ENCODE data around the gene FRMD6. TPM values are rescaled to one million over a fixed set of nuclear protein-coding genes. Genes with fewer than 3 reads are reported as not detected.

Gene FRMD6
- total and polyA plus RNA-seq, 9 donors: 15.3 to 79.2 (median 33.3) TPM

DNA sequence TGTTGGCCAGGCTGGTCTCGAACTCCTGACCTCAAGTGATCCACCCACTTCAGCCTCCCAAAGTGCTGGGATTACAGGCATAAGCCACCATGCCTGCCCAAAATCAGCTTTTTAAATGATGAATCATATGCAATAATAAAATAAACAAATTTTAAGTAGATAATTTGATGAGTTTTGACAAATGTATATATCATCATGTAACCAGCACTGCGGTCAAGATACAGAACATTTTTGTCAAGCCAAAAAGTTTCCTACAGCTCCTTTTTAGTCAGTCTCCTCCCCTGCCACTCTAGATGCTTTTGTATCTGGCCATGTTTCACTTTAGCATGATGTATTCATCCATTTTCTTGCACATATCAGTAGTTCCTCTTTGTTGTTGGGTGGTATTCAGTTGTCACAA lies 17.2 kb downstream of the FRMD6 start:
- TF ChIP-seq POLR2A (IDR thresholded peaks at IDR 0.05): no peak
- TF ChIP-seq EP300 (IDR thresholded peaks at IDR 0.05): no peak
- no peak for TF ChIP-seq CTCF (IDR thresholded peaks at IDR 0.05)
- no peak overlapping the region for H3K27ac ChIP-seq
- H3K4me1 ChIP-seq (ENCODE audit: insufficient read depth): peaks cover 3% of the 10 kb centered on the region
- WGBS, 3 donors: 96 to 97% (median 97%) methylated on average over 2 of the region's 2 CpGs
- no peaks in the 10 kb centered on the region for H3K9me3 ChIP-seq
- DNase-seq: no peak
- no peaks in the 10 kb centered on the region for H3K27me3 ChIP-seq
- no peak overlapping the region for H3K4me3 ChIP-seq
- intact Hi-C loops (cut with DNase I): no loop called here
- no peaks in the 10 kb centered on the region for H3K36me3 ChIP-seq

GRCh38 chr14:51674294-51675002 lies 22.7 kb downstream of the FRMD6 start:
- no peak overlapping the region for H3K27ac ChIP-seq

DNA sequence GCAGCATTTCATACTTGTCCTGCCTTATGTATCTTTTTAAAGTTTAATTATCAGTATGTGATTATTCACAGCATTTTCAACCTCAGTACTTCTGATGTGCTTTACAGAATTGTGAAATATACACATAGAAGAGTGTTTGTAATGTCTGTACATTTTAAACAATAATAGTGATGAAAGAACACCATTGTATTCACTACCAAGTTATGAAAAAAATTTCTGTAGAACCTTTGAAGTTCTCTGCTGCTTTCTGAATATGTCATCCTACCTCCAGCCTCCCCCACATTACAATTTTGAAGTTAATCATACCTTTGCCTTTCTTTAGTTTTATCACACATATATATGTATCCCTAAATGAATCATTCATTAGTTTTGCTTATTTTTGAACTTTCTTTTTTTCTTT lies 24.8 kb downstream of the FRMD6 start:
- Histone ChIP-seq H3K36me3 (no peaks in the 10 kb centered on the region), H3K4me3 (no peak overlapping the region), H3K4me1 (ENCODE audit: insufficient read depth) (no peaks in the 10 kb centered on the region), H3K27ac (no peak overlapping the region), H3K9me3 (no peaks in the 10 kb centered on the region), H3K27me3 (no peaks in the 10 kb centered on the region)
- DNase-seq: no peak
- TF ChIP-seq CTCF (IDR thresholded peaks at IDR 0.05): no peak
- TF ChIP-seq POLR2A (IDR thresholded peaks at IDR 0.05): no peak
- no peak for TF ChIP-seq EP300 (IDR thresholded peaks at IDR 0.05)
- intact Hi-C loops (cut with DNase I): no loop called here

More at GRCh38 chr14:51674294-51675002, 22.7 kb downstream of the FRMD6 start:
- no peak overlapping the region for H3K4me3 ChIP-seq
- no peak for DNase-seq
- no peaks in the 10 kb centered on the region for H3K4me1 ChIP-seq (ENCODE audit: insufficient read depth)
- TF ChIP-seq EP300 (IDR thresholded peaks at IDR 0.05) (no peak), POLR2A (IDR thresholded peaks at IDR 0.05) (no peak)
- WGBS, 3 donors: 93 to 96% (median 96%) methylated on average over 5 of the region's 5 CpGs
- H3K36me3 ChIP-seq: no peaks in the 10 kb centered on the region
- no peaks in the 10 kb centered on the region for H3K27me3 ChIP-seq
- H3K9me3 ChIP-seq: no peaks in the 10 kb centered on the region
- intact Hi-C loops (cut with DNase I): no loop called here

DNA sequence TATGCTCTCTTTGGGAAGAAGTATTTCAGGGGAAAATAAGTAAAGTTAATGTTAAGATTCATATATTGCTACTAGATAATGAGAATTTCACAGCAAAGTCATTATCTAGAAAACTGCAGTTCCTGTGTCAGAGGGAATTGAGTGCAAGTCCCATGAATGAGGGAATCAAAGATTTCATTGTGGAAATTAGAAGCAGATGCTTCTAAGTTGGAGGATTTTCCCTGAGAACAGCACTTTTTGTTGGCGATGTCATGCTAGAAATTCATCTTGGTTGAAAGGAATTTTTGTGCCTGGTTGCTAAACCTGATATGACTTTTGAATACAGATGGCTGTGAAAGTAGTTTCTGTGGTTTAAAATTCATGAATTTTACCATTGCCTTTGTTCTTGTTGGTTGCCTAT lies 25.6 kb downstream of the FRMD6 start:
- H3K36me3 ChIP-seq: no peaks in the 10 kb centered on the region
- 32 to 48% (median 44%) methylated on average over 1 of the region's 1 CpG for WGBS, 3 donors
- H3K9me3 ChIP-seq: no peaks in the 10 kb centered on the region
- H3K4me1 ChIP-seq (ENCODE audit: insufficient read depth): no peaks in the 10 kb centered on the region
- no peaks in the 10 kb centered on the region for H3K27me3 ChIP-seq
- no peak overlapping the region for H3K4me3 ChIP-seq
- intact Hi-C loops (cut with DNase I): no loop called here
- DNase-seq: no peak
- H3K27ac ChIP-seq: no peak overlapping the region
- TF ChIP-seq POLR2A (IDR thresholded peaks at IDR 0.05) (no peak), CTCF (IDR thresholded peaks at IDR 0.05) (no peak), EP300 (IDR thresholded peaks at IDR 0.05) (no peak)

DNA sequence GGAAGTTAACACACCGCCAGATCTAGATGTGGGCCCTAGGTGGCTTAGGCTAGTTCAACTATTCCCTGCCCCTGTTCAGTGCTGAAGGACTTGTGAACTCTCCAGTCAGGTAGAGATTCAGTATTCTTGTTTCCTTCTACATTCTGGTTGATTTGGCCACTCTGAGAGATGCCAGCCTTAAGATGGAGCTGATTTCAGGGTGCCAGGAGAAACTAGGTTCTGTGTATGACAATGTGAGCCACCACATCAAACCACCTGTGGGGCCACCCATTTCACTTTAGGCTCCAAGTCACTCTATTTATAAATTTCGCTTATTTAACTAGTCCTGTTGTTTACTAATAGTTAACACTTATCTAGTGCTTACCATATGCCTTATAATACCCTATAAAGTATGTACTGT lies 26.0 kb downstream of the FRMD6 start:
- DNase-seq: no peak
- H3K9me3 ChIP-seq: no peaks in the 10 kb centered on the region
- WGBS, 3 donors: 92 to 98% (median 97%) methylated on average over 2 of the region's 2 CpGs
- intact Hi-C loops (cut with DNase I): no loop called here
- H3K27me3 ChIP-seq: no peaks in the 10 kb centered on the region
- H3K4me1 ChIP-seq (ENCODE audit: insufficient read depth): no peaks in the 10 kb centered on the region
- H3K36me3 ChIP-seq: no peaks in the 10 kb centered on the region
- H3K27ac ChIP-seq: no peak overlapping the region
- no peak overlapping the region for H3K4me3 ChIP-seq
- TF ChIP-seq CTCF (IDR thresholded peaks at IDR 0.05) (no peak), POLR2A (IDR thresholded peaks at IDR 0.05) (no peak)

Data from ovary (tissue), 9 donors.